Measurements from ENCODE around the gene EDAR.

- TF ChIP-seq POLR2A (IDR thresholded peaks at IDR 0.05): no peak
- TF ChIP-seq CTCF (IDR thresholded peaks at IDR 0.05): no peak
- TF ChIP-seq POLR2AphosphoS5 (IDR thresholded peaks at IDR 0.05): no peak
- TF ChIP-seq EP300 (IDR thresholded peaks at IDR 0.05): no peak
Observed at GRCh38 chr2:109006971-109007370, 18.0 kb upstream of the EDAR start.

All from stomach (tissue), 4 donors.